ENCODE results near the gene CCDC81.

Gene CCDC81

GRCh38 chr11:86469491-86470388, 95.1 kb downstream of the CCDC81 start:
- no peak for DNase-seq

Data from stimulated activated CD4-positive, alpha-beta T cell treated with anti-CD3 and anti-CD28 coated beads, Interleukin-4, amount 100 ng/mL, for 1 hour (primary cell).